ENCODE data around the gene ST3GAL2. TPM values are rescaled to one million over a fixed set of nuclear protein-coding genes. Genes with fewer than 3 reads are reported as not detected.

The ST3GAL2 gene
- total and polyA plus RNA-seq, 2 donors (not counting 1 experiment from before 2014, with no cell fraction given) = 13.5 to 17.8 TPM

GRCh38 chr16:70422543-70422942 lies 16.4 kb downstream of the ST3GAL2 start:
- Histone ChIP-seq H3K4me1 (ENCODE audit: control insufficient read depth, extremely low read depth, insufficient read depth, low read length) (no peaks in the 10 kb centered on the region), H3K27ac (ENCODE audit: insufficient read depth, low read length) (no peak overlapping the region), H3K9me3 (ENCODE audit: control insufficient read depth, insufficient read depth, low read depth, low read length) (no peaks in the 10 kb centered on the region), H2AFZ (ENCODE audit: low read length) (no peak overlapping the region), H3K9ac (ENCODE audit: insufficient read depth, low read length) (no peak overlapping the region), H3K4me2 (ENCODE audit: extremely low read depth, insufficient read depth, low read length) (no peak overlapping the region), H3K27me3 (ENCODE audit: control insufficient read depth, insufficient read depth, low read length) (no peaks in the 10 kb centered on the region), H3K36me3 (ENCODE audit: control insufficient read depth, insufficient read depth, low read length) (no peaks in the 10 kb centered on the region), H3K4me3 (replicated peaks in 1 of 4; ENCODE audit: control extremely low read depth in 1 of 4, insufficient read depth in 1 of 4, low read depth in 3 of 4, low read length in 4 of 4) (no peak overlapping the region), H4K20me1 (ENCODE audit: control insufficient read depth, extremely low read depth, insufficient read depth, low read length) (no peaks in the 10 kb centered on the region), H3K79me2 (ENCODE audit: control insufficient read depth, insufficient read depth, low read length) (no peaks in the 10 kb centered on the region)
- TF ChIP-seq CTCF (conservative IDR thresholded peaks at IDR 0.05 in 1 of 2, IDR thresholded peaks at IDR 0.05 in 1 of 2; ENCODE audit: low read depth in 1 of 2, low read length in 2 of 2) = no peak
- no peak for TF ChIP-seq EZH2 (IDR thresholded peaks at IDR 0.05; ENCODE audit: low read length, missing control alignments)
- DNase-seq (ENCODE audit: low read depth in 2 of 2) = no peak

- TF ChIP-seq CTCF (conservative IDR thresholded peaks at IDR 0.05 in 1 of 2, IDR thresholded peaks at IDR 0.05 in 1 of 2; ENCODE audit: low read depth in 1 of 2, low read length in 2 of 2) (no peak), EZH2 (IDR thresholded peaks at IDR 0.05; ENCODE audit: low read length, missing control alignments) (no peak)
- Histone ChIP-seq H4K20me1 (ENCODE audit: control insufficient read depth, extremely low read depth, insufficient read depth, low read length) (no peaks in the 10 kb centered on the region), H3K4me1 (ENCODE audit: control insufficient read depth, extremely low read depth, insufficient read depth, low read length) (no peaks in the 10 kb centered on the region), H3K27ac (ENCODE audit: insufficient read depth, low read length) (no peak overlapping the region), H3K27me3 (ENCODE audit: control insufficient read depth, insufficient read depth, low read length) (no peaks in the 10 kb centered on the region), H3K4me2 (ENCODE audit: extremely low read depth, insufficient read depth, low read length) (no peak overlapping the region), H3K4me3 (replicated peaks in 1 of 4; ENCODE audit: control extremely low read depth in 1 of 4, insufficient read depth in 1 of 4, low read depth in 3 of 4, low read length in 4 of 4) (no peak overlapping the region), H2AFZ (ENCODE audit: low read length) (no peak overlapping the region), H3K79me2 (ENCODE audit: control insufficient read depth, insufficient read depth, low read length) (no peaks in the 10 kb centered on the region), H3K36me3 (ENCODE audit: control insufficient read depth, insufficient read depth, low read length) (no peaks in the 10 kb centered on the region), H3K9ac (ENCODE audit: insufficient read depth, low read length) (no peak overlapping the region), H3K9me3 (ENCODE audit: control insufficient read depth, insufficient read depth, low read depth, low read length) (no peaks in the 10 kb centered on the region)
- no peak for DNase-seq (ENCODE audit: low read depth in 2 of 2)
These were observed 17.2 kb downstream of the ST3GAL2 start for GRCh38 chr16:70421473-70422311.

GRCh38 chr16:70421014-70421413 lies 17.9 kb downstream of the ST3GAL2 start:
- Histone ChIP-seq H3K4me2 (ENCODE audit: extremely low read depth, insufficient read depth, low read length) (no peak overlapping the region), H3K9ac (ENCODE audit: insufficient read depth, low read length) (no peak overlapping the region), H2AFZ (ENCODE audit: low read length) (no peak overlapping the region), H3K79me2 (ENCODE audit: control insufficient read depth, insufficient read depth, low read length) (no peaks in the 10 kb centered on the region), H3K4me1 (ENCODE audit: control insufficient read depth, extremely low read depth, insufficient read depth, low read length) (no peaks in the 10 kb centered on the region), H3K27me3 (ENCODE audit: control insufficient read depth, insufficient read depth, low read length) (no peaks in the 10 kb centered on the region), H3K27ac (ENCODE audit: insufficient read depth, low read length) (no peak overlapping the region), H4K20me1 (ENCODE audit: control insufficient read depth, extremely low read depth, insufficient read depth, low read length) (no peaks in the 10 kb centered on the region), H3K4me3 (replicated peaks in 1 of 4; ENCODE audit: control extremely low read depth in 1 of 4, insufficient read depth in 1 of 4, low read depth in 3 of 4, low read length in 4 of 4) (no peak overlapping the region), H3K9me3 (ENCODE audit: control insufficient read depth, insufficient read depth, low read depth, low read length) (no peaks in the 10 kb centered on the region), H3K36me3 (ENCODE audit: control insufficient read depth, insufficient read depth, low read length) (no peaks in the 10 kb centered on the region)
- TF ChIP-seq CTCF (conservative IDR thresholded peaks at IDR 0.05 in 1 of 2, IDR thresholded peaks at IDR 0.05 in 1 of 2; ENCODE audit: low read depth in 1 of 2, low read length in 2 of 2) = no peak
- TF ChIP-seq EZH2 (IDR thresholded peaks at IDR 0.05; ENCODE audit: low read length, missing control alignments) = no peak
- DNase-seq (ENCODE audit: low read depth in 2 of 2) = no peak

Data from fibroblast of lung (primary cell).